Activated naive CD4-positive, alpha-beta T cell treated with anti-CD3 and anti-CD28 coated beads for 36 hours (primary cell): ENCODE results near the gene FN3KRP. TPM values are rescaled to one million over a fixed set of nuclear protein-coding genes. Genes with fewer than 3 reads are reported as not detected.

Source experiments
- CTCF ChIA-PET: fragments of 350-600 bp; sonication (Branson Sonifier 250); formaldehyde crosslinking; loops from one replicate; lab custom pipeline; 2021; ENCODE audit warnings: antibody characterized with exemption; lab: Charles Lee
- DNase-seq: peaks from one replicate; pipeline ENCODE4 v3.0.0-alpha.2; 2020
- H3K27ac Mint-ChIP-seq: one replicate; pipeline ENCODE4 v1.8.0; 2021; ENCODE audit warnings: mild to moderate bottlenecking, mixed read lengths
- H3K27me3 Mint-ChIP-seq: one replicate; pipeline ENCODE4 v1.8.0; 2021; ENCODE audit warnings: low read depth, mixed read lengths
- H3K36me3 Mint-ChIP-seq: one replicate; pipeline ENCODE4 v1.8.0; 2021; ENCODE audit warnings: low read depth, mixed read lengths
- H3K4me1 Mint-ChIP-seq: one replicate; pipeline ENCODE4 v1.8.0; 2021; ENCODE audit warnings: low read depth, mixed read lengths
- H3K4me3 Mint-ChIP-seq: one replicate; pipeline ENCODE4 v1.8.0; 2021; ENCODE audit warnings: mild to moderate bottlenecking, moderate library complexity, mixed read lengths
- H3K9me3 Mint-ChIP-seq: one replicate; pipeline ENCODE4 v1.8.0; 2021; ENCODE audit warnings: mixed read lengths
- intact Hi-C: fragments of 100-400 bp; cut with micrococcal nuclease; formaldehyde crosslinking; loops from one replicate; pipeline ENCODE4 v1.15.1; 2023
- total RNA-seq, 2 experiments: library from RNA; stranded (reverse); gene quantifications; one replicate each; pipeline ENCODE4 v1.2.3, GENCODE V29; 2021

Gene FN3KRP
- total RNA-seq, 2 experiments from 2014 or later: 30.0 to 31.7 TPM

DNA sequence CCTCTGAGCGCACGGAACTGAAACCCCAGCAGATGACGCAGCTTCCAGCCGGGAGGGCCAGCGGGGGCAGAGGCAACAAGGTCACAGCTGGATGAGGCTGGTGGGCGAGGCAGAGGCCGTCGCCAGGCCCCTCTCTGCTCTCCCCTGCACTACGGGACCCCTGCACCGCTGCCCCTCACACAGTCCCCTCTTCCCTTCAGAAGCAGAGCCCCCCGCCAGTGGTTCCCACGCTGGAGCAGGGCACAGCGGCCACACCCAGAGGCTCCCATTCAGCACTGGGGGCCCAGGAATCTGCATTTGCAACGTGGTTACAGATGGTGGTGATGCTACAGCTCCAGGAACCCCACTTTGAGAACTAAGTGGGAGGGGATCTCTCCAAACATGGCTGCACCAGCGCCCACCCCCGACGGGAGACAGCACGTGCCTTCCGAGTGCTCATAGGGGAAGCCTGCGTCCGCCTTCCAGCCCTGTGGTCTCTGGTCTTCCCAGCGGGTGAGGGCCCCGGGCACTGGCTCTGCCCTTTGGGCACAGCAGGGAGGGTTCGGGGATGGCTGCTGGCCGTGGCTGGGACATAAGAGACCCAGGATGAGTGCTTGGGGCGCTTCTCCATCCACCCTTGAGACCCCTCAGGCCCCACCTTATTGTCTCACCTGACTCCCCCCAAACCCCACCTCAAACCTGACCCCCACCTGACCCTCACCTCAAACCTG lies 13.3 kb upstream of the FN3KRP start:
- Mint-ChIP-seq H3K4me1 (peaks cover 2% of the 10 kb centered on the region), H3K4me3 (no peak overlapping the region), H3K9me3 (no peaks in the 10 kb centered on the region), H3K27ac (no peak overlapping the region), H3K27me3 (no peaks in the 10 kb centered on the region), H3K36me3 (no peaks in the 10 kb centered on the region)
- intact Hi-C loops: no loop called here
- CTCF ChIA-PET: no interaction called here
- DNase-seq: no peak

DNA sequence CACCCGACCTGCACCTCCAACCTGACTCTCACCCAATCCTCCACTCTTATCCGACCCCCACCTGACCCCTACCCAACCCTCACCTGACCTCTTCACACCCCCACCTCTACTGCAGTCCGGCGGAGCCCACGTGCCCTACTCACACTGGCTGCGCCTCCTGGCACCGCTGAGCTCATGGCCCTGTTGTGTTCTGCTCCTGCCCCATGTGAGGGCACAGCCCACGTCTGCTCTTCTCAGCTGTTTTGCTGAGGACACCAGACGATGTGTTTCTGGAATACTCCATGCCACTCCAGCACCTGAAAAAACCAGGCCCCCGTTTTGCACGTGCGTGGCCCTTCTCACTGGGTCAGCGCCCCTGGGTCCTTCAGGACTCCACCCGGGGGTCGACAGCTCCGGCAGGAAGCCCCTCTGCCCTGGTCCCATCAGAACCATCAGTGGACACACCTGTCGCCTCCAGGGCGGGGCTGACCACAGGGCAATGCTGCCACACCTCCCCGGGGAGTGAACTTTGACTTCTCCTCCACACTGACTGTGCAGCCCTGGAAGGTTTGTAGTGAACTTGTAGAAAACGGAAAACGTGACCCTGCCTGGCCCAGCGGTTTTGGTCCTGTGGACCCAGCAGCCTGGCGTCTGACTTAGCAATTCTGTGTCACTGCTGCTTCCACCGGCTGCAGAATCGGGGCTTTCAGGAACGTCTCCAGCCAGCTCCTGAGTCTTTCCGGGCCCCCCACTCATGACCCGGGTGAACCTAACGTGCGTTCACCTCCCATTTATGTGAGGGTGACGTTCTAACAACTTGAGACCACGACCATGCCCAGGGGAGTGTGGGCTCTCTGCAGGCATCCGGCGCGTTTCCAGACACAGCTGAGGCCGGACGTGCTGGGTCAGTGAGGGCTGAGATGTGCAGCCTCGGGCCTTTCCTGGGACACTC lies 12.3 kb upstream of the FN3KRP start:
- no peaks in the 10 kb centered on the region for H3K27me3 Mint-ChIP-seq
- no peak overlapping the region for H3K4me3 Mint-ChIP-seq
- CTCF ChIA-PET: no interaction called here
- DNase-seq: no peak
- H3K36me3 Mint-ChIP-seq: no peaks in the 10 kb centered on the region
- intact Hi-C loops: no loop called here
- H3K9me3 Mint-ChIP-seq: no peaks in the 10 kb centered on the region
- H3K4me1 Mint-ChIP-seq: peaks cover under 1% of the 10 kb centered on the region
- H3K27ac Mint-ChIP-seq: no peak overlapping the region

DNA sequence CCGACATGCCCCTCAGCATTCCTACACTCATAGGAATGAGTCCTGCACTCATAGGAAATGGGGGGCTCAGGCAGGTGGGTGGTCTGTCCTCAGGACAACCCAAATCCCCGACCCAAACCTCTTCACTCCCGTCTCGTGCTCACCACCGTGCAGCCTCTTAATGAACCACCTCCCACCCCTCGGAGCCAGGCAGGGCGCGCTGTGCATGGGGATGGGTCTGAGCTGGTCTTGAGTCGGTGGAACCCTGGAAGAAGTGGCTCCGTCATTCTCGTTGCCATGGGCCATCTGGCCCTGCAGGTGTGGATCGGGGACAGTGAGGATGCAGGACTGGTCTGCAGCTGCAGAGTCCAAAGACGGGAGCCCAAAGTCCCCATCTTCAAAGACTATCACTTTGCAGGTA lies 11.6 kb upstream of the FN3KRP start:
- H3K27me3 Mint-ChIP-seq: no peaks in the 10 kb centered on the region
- no peak overlapping the region for H3K27ac Mint-ChIP-seq
- H3K4me3 Mint-ChIP-seq: no peak overlapping the region
- H3K36me3 Mint-ChIP-seq: no peaks in the 10 kb centered on the region
- CTCF ChIA-PET: no interaction called here
- no peaks in the 10 kb centered on the region for H3K9me3 Mint-ChIP-seq
- no peaks in the 10 kb centered on the region for H3K4me1 Mint-ChIP-seq
- no peak for DNase-seq
- intact Hi-C loops: no loop called here

DNA sequence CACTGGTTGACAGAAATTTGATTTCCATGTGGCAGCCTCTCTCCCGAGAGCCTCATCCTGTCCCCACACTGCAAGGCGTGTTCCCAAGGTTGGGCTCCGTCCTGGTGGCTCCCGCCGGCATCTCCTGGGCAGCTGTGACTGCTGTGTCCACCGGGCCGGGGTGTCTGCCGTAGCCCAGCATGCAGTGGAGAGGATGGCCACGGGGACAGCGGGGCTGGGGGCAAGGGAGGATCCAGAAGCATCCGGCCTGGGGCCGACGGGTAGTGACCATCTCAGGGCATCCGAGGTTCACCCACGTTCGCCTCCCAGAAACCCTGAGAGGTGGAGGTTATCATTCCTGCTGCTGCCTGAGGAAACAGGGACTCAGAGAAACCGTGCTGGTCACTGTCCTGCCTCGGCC lies 10.8 kb upstream of the FN3KRP start:
- Mint-ChIP-seq H3K9me3 (no peaks in the 10 kb centered on the region), H3K27ac (no peak overlapping the region), H3K4me1 (no peaks in the 10 kb centered on the region), H3K36me3 (no peaks in the 10 kb centered on the region), H3K4me3 (no peak overlapping the region), H3K27me3 (no peaks in the 10 kb centered on the region)
- intact Hi-C loops: no loop called here
- no peak for DNase-seq
- CTCF ChIA-PET: no interaction called here

DNA sequence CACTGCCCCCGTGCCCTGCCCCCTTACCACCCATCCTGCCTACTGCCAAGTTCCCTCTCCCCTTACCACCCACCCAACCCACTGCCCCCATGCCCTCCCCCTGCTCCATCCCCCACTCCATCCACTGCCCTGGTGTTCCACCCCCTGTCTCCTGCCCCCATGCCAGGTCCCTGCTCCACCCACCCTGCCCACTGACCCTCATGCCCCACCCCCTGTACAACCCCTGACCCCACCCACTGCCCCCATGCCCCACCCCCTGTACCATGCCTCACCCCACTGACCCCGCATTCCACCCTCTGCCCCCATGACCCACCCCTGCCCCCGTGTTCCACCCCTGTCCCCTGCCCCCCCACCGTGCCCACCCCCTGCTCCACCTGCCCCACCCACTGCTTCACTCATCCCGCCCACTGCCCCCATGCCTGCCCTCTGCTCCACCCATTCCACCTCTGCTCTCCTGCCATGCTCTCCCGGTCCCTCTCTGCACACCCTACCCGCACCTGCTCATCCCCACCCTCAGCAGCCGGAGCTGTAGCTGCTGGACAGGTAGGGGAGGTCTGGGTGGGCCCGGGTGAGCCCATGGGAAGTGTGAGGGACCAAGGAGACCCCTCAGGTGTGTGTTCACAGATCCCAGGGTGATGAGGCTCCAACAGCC lies 7.4 kb upstream of the FN3KRP start:
- CTCF ChIA-PET: no interaction called here
- DNase-seq: no peak
- Mint-ChIP-seq H3K4me3 (no peak overlapping the region), H3K27me3 (no peaks in the 10 kb centered on the region), H3K4me1 (no peaks in the 10 kb centered on the region), H3K36me3 (no peaks in the 10 kb centered on the region), H3K9me3 (no peaks in the 10 kb centered on the region), H3K27ac (no peak overlapping the region)
- intact Hi-C loops: no loop called here

DNA sequence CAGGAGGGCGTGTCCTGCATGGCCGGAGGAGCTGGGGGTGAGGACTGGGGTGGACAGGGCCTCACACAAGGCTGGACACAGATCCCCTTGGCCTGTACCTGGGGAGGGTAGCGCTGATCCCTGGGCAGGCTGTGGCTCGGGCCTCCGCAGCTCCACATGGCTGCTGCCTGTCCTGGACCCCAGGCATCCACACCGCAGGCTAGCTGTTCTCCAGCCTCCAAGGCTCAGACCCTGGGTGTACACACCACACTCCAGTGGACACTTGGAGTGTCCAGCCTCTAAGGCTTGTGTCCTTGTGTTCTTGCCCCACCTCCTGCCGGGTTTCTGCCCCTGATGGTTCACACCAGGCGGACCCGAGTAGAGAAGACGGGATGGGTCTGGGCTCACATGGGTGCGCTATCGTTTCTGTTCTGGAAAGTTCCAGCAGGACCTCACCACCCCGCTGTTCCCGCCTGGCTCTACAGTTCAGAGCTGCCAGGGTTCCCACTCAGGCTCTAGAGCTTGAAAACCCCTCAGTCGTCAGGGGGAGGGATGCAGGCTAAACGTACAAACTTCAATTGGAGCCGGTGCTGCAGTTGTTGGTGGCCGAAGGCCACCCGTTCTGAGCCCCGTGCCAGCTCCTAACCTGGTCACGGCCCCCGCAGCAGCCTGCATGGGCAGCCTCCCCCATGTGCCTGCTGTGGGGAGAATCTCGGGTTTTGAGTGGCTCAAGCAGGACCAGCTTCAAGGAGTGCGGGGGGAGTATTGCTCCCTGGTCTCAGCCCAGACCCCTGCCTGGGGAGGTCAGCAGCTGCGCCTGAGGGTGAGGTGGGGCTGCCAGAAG lies 6.6 kb upstream of the FN3KRP start:
- Mint-ChIP-seq H3K4me1 (no peaks in the 10 kb centered on the region), H3K27ac (no peak overlapping the region), H3K27me3 (no peaks in the 10 kb centered on the region), H3K36me3 (no peaks in the 10 kb centered on the region), H3K4me3 (no peak overlapping the region), H3K9me3 (no peaks in the 10 kb centered on the region)
- CTCF ChIA-PET: no interaction called here
- no peak for DNase-seq
- intact Hi-C loops: no loop called here

DNA sequence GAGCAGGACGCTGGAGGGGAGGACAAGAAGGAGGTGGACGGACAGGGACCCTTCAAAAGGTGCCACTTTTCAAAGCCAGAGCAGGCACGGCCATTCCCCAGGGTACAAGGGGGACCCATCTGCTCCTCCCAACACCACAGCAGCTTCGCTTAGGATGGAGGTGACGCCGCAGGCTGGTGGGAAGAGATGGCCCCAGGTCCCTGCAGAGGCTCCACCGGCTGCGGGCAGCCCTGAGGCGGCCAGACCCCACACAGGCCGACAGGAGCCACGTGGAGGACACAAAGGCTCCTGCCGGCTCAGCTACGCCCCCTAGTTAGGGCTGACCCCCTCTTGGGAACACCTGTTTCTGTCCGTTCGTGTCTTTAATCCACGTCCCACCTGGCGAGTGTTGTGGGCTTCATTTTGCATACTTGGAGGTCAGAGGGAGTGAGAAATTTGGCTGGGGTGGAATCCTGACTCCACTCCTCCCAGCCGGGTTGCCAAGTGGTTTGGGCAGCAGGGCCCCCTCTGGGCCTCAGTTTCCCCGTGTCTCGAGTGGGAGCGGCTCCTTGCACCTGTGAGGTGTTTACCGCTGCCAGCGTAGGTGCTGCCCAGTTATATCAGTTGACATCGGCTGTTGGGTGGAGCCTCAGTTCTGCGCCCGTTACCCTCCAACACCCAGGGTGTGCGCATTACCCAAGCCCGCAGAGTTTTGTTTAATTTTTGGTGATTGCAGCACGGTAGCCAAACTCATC lies 5.8 kb upstream of the FN3KRP start:
- no peaks in the 10 kb centered on the region for H3K36me3 Mint-ChIP-seq
- CTCF ChIA-PET: no interaction called here
- no peaks in the 10 kb centered on the region for H3K27me3 Mint-ChIP-seq
- DNase-seq: no peak
- H3K4me3 Mint-ChIP-seq: no peak overlapping the region
- peaks cover 1% of the 10 kb centered on the region for H3K4me1 Mint-ChIP-seq
- no peaks in the 10 kb centered on the region for H3K9me3 Mint-ChIP-seq
- intact Hi-C loops: no loop called here
- H3K27ac Mint-ChIP-seq: no peak overlapping the region

DNA sequence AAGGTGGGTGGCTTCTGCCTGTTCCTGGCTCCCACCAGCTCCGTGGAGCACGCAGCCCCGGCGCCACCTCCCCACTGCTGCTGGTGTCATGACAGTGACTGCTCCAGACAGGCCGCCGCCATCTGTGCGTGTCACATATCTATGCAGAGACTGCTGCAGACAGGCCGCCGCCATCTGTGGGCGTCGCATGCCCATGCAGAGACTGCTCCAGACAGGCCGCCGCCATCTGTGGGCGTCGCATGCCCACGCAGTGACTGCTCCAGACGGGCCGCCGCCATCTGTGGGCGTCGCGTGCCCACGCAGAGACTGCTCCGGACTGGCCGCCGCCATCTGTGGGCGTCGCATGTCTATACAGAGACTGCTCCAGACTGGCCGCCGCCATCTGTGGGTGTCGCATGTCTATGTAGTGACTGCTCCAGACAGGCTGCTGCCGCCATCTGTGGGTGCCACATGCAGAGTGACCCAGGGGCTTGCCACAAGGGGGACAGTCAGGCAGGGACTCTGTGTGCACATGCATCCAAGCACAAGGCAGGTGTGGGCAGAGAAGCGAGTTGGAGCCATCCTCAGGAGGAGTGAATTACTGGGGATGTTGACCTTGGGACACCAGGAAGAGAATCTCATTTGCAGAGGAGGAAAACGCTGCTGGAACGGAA lies 3.3 kb upstream of the FN3KRP start:
- intact Hi-C loops: no loop called here
- CTCF ChIA-PET: interaction anchor here (0.6 to 1.3 kb wide), 2 partner anchors 18 to 45 kb away, joined by 3 read pairs; no protein-coding TSS in a partner anchor
- Mint-ChIP-seq H3K4me3 (no peak overlapping the region), H3K36me3 (peaks cover 1% of the 10 kb centered on the region), H3K4me1 (peaks cover 13% of the 10 kb centered on the region), H3K9me3 (no peaks in the 10 kb centered on the region), H3K27me3 (no peaks in the 10 kb centered on the region), H3K27ac (no peak overlapping the region)
- DNase-seq: no peak

DNA sequence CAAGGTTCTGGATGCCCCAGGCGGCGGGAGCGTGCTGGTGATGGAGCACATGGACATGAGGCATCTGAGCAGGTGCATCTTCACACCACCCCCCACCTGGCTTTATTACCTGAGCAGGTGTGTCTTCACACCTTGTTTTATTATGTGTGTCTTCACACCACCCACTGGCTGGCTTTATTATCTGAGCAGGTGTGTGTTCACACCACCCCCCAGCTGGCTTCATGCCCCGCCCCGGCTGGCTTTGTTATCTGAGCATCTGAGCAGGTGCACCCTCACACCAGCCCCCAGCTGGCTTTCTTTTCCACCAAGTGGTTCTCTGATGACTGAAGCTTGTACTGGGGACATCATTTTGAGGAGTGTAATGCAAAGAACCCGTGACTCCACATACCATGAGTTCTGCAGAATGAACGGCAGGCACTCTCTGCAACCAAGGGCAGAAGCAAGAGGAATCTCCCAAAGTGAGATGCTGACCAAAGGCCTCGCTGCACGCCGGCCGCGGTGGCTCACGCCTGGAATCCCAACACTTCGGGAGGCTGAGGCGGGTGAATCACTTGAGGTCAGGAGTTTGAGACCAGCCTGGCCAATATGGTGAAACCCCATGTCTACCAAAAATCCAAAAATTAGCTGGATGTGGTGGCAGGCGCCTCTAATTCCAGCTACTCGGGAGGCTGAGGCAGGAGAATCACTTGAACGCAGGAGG lies 2.6 kb downstream of the FN3KRP start:
- Mint-ChIP-seq H3K4me3 (no peak overlapping the region), H3K4me1 (peaks cover 13% of the 10 kb centered on the region), H3K27me3 (no peaks in the 10 kb centered on the region), H3K27ac (no peak overlapping the region), H3K36me3 (peaks cover 16% of the 10 kb centered on the region), H3K9me3 (no peaks in the 10 kb centered on the region)
- CTCF ChIA-PET: no interaction called here
- DNase-seq: no peak
- intact Hi-C loops: loop anchor here (5.0 kb wide), 2 partner anchors 72 to 333 kb away; partner anchors contain the start of gene WDR45B

DNA sequence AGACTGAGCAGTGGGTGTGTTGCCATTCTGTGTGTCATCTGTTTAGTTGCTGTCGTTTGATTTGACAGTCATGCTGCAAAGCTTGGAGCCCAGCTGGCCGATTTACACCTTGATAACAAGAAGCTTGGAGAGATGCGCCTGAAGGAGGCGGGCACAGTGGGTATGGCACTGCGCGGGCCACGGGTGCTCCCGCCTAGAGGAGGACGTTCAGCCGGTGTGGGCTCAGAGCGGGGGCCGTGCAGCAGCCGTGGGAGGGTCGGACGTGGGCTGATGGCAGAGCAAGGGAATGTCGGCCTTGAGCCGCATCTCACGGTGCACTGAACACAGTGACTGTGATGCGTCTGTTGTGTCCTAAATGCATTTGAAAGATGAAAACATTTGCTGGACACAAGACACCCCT lies 3.7 kb downstream of the FN3KRP start:
- no peak overlapping the region for H3K27ac Mint-ChIP-seq
- H3K36me3 Mint-ChIP-seq: peaks cover 16% of the 10 kb centered on the region
- CTCF ChIA-PET: no interaction called here
- intact Hi-C loops: no loop called here
- H3K4me3 Mint-ChIP-seq: no peak overlapping the region
- H3K4me1 Mint-ChIP-seq: peaks cover 13% of the 10 kb centered on the region
- no peak for DNase-seq
- H3K27me3 Mint-ChIP-seq: no peaks in the 10 kb centered on the region
- no peaks in the 10 kb centered on the region for H3K9me3 Mint-ChIP-seq
